Smooth muscle cell (in vitro differentiated cells): Measurements from ENCODE around the gene TRAF2. TPM values are rescaled to one million over a fixed set of nuclear protein-coding genes. Genes with fewer than 3 reads are reported as not detected.

Experiments used
- DNase-seq: peaks from one replicate; lab custom pipeline; 2025; ENCODE audit not compliant: unreplicated experiment; lab: John Stamatoyannopoulos, UW
- H2AFZ ChIP-seq: fragments of 200-600 bp; sonication (generic); 2 replicates; pipeline ENCODE4 v1.6.0; 2016; ENCODE audit warnings: antibody characterized with exemption, low read depth, mild to moderate bottlenecking
- H3F3A ChIP-seq: fragments of 200-600 bp; sonication (generic); 2 replicates; pipeline ENCODE4 v1.6.0; 2017; ENCODE audit warnings: antibody characterized with exemption, low read depth
- H3K27ac ChIP-seq: fragments of 200-600 bp; sonication (generic); 2 replicates; pipeline ENCODE4 v1.5.1; 2016; ENCODE audit warnings: low read depth, mild to moderate bottlenecking
- H3K27me3 ChIP-seq: fragments of 200-600 bp; sonication (generic); 2 replicates; pipeline ENCODE4 v1.6.1; 2016; ENCODE audit warnings: low read depth, mild to moderate bottlenecking
- H3K36me3 ChIP-seq: fragments of 200-600 bp; sonication (generic); 2 replicates; pipeline ENCODE4 v1.5.1; 2016; ENCODE audit warnings: low read depth
- H3K4me1 ChIP-seq: fragments of 200-600 bp; sonication (generic); 2 replicates; pipeline ENCODE4 v1.5.1; 2016; ENCODE audit warnings: low read depth
- H3K4me2 ChIP-seq: fragments of 200-600 bp; sonication (generic); 2 replicates; pipeline ENCODE4 v1.6.0; 2016; ENCODE audit warnings: mild to moderate bottlenecking
- H3K4me3 ChIP-seq: fragments of 200-600 bp; sonication (generic); 2 replicates; pipeline ENCODE4 v1.5.1; 2016; ENCODE audit warnings: mild to moderate bottlenecking
- H3K79me2 ChIP-seq: fragments of 200-600 bp; sonication (generic); 2 replicates; pipeline ENCODE4 v1.6.0; 2016; ENCODE audit warnings: low read depth, mild to moderate bottlenecking
- H3K9ac ChIP-seq: fragments of 200-600 bp; sonication (generic); 2 replicates; pipeline ENCODE4 v1.6.0; 2016; ENCODE audit warnings: low read depth
- H3K9me3 ChIP-seq: fragments of 200-600 bp; sonication (generic); replicated peaks from 2 replicates; pipeline ENCODE4 v1.5.1; 2016; ENCODE audit warnings: low read depth
- H4K20me1 ChIP-seq: fragments of 200-600 bp; sonication (generic); 2 replicates; pipeline ENCODE4 v1.6.0; 2016; ENCODE audit warnings: low read depth
- WGBS: methylation state at CpG from one replicate; pipeline ENCODE4 v1.1.7; 2016; ENCODE audit warnings: low lambda C conversion rate; 5-methylcytosine and 5-hydroxymethylcytosine counted together
- polyA plus RNA-seq: library from polyadenylated mRNA; unstranded; fragments of >200 nt; fragmentation: Nextera tagmentation; extraction: Ambion mirVana; gene quantifications from 2 replicates; pipeline ENCODE4 v1.2.1, GENCODE V29; 2016
- total RNA-seq: library from RNA; depleted of rRNA; stranded (reverse); fragments of >200 nt; gene quantifications from 2 replicates; pipeline ENCODE4 v1.2.3, GENCODE V29; 2014
- TF ChIP-seq, protein P1 (sequence below): fragments of 200-600 bp; sonication (generic); IDR thresholded peaks from 2 replicates; pipeline ENCODE4 v1.5.1; 2017; ENCODE audit warnings: borderline replicate concordance, mild to moderate bottlenecking, antibody characterized with exemption; ENCODE audit not compliant: insufficient read depth, poor library complexity, severe bottlenecking

The TRAF2 gene
- total and polyA plus RNA-seq, 2 experiments from 2014 or later = 7.0 to 15.9 TPM

DNA sequence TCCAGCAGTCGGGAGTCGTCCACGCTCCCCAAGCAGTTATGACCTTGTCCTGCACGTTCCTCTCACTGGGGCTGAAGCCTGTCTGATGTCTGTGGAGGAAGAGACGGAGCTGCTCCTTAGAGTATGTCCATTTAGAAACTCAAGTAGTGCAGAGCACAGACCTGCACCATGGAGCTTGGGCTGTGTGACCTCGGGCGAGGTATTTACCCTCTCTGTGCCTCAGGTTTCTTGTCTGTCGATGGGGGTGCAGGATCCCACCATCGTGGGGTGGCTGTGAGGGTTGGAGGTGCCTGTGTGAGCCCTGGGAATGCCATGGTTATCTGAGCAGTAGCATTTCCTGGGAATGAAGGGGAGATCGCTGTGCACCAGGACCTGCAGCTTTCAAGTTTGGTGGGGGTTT lies 14.2 kb downstream of the TRAF2 start:
- TF ChIP-seq, protein P1, sequence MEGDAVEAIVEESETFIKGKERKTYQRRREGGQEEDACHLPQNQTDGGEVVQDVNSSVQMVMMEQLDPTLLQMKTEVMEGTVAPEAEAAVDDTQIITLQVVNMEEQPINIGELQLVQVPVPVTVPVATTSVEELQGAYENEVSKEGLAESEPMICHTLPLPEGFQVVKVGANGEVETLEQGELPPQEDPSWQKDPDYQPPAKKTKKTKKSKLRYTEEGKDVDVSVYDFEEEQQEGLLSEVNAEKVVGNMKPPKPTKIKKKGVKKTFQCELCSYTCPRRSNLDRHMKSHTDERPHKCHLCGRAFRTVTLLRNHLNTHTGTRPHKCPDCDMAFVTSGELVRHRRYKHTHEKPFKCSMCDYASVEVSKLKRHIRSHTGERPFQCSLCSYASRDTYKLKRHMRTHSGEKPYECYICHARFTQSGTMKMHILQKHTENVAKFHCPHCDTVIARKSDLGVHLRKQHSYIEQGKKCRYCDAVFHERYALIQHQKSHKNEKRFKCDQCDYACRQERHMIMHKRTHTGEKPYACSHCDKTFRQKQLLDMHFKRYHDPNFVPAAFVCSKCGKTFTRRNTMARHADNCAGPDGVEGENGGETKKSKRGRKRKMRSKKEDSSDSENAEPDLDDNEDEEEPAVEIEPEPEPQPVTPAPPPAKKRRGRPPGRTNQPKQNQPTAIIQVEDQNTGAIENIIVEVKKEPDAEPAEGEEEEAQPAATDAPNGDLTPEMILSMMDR = no peak
- Histone ChIP-seq H3K27me3 (no peaks in the 10 kb centered on the region), H3K9me3 (no peaks in the 10 kb centered on the region), H3K4me3 (no peak overlapping the region), H4K20me1 (peaks cover 20% of the 10 kb centered on the region), H2AFZ (no peak overlapping the region), H3K4me2 (no peak overlapping the region), H3K9ac (no peak overlapping the region), H3K27ac (no peak overlapping the region), H3F3A (no peaks in the 10 kb centered on the region), H3K79me2 (peaks cover 9% of the 10 kb centered on the region), H3K4me1 (peaks cover 4% of the 10 kb centered on the region), H3K36me3 (no peaks in the 10 kb centered on the region)
- DNase-seq = no peak
- 96% methylated on average over 10 of the region's 10 CpGs for WGBS

DNA sequence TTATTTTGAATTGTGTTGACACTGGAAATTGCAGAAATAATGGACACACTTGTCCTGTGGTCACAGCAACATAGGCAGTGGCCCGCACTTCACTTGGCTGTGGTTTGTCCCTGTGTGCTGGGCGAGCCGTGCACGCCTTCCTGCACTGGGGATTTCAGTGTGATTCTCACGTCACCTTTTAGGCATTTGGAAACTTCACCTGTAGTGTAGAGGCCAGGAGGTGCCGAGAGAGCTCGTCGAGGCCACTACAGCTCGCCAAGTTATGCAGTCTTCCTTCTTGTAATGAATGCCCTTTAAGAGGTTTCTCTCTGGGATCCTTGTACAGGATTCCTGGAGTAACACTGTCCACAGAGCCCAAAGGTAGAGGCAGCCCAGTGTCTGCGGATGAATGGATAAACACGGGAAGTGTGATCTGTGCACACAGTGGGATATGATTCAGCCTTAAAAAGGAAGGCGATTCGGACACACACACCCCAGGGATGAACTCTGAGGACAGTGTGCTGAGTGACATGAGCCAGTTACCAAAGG lies 14.7 kb downstream of the TRAF2 start:
- Histone ChIP-seq H3K4me3 (no peak overlapping the region), H3K79me2 (peaks cover 4% of the 10 kb centered on the region), H4K20me1 (peaks cover 15% of the 10 kb centered on the region), H3F3A (no peaks in the 10 kb centered on the region), H3K9me3 (no peaks in the 10 kb centered on the region), H3K36me3 (no peaks in the 10 kb centered on the region), H3K4me1 (peaks cover 4% of the 10 kb centered on the region), H3K27ac (peak overlapping the region; percentile 88), H3K9ac (no peak overlapping the region), H2AFZ (no peak overlapping the region), H3K4me2 (no peak overlapping the region), H3K27me3 (no peaks in the 10 kb centered on the region)
- TF ChIP-seq, protein P1 = no peak
- 92% methylated on average over 13 of the region's 13 CpGs for WGBS
- DNase-seq = no peak

DNA sequence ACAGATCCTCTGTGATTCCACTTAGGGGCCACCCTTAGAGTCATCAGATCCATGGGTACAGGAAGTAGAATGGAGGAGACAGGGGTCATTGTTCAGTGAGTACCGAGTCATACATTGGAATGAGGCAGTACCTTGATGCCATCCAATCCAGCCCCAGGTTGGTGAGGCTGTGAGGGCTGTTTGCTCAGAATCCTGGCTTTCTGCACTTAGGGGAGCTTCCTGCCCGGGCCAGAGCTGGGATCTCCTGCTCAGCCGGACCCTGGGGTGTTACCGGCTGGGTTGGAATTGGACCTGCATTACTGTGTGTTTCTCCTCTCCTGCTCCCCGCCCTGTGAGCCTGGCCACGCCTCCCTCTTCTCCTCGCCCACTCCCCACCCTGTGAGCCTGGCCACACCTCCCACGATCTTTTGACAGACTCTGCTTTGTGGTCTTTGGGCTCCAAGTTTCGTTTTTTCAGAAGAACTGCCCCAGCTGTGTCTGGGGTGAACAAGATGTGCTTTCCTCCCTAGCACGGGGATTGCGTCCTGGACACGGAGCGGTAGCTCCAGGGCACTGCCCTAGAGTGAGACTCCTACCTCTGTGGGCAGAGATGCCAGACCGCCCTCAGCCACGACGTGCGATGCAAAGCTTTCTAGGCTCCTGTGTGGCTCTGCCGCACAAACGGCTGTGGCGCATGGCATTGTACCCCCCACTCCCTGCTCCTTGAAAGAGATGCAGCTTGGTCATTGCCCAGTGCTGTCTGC lies 15.4 kb downstream of the TRAF2 start:
- Histone ChIP-seq H4K20me1 (peaks cover 11% of the 10 kb centered on the region), H3K79me2 (no peaks in the 10 kb centered on the region), H3F3A (no peaks in the 10 kb centered on the region), H3K27me3 (no peaks in the 10 kb centered on the region), H3K36me3 (no peaks in the 10 kb centered on the region), H3K4me2 (peak overlapping the region; percentile 37), H3K4me1 (peaks cover 4% of the 10 kb centered on the region), H3K27ac (peak overlapping the region; percentile 88), H2AFZ (no peak overlapping the region), H3K9ac (peak overlapping the region; percentile 74), H3K9me3 (no peaks in the 10 kb centered on the region), H3K4me3 (no peak overlapping the region)
- no peak for DNase-seq
- TF ChIP-seq, protein P1 = no peak
- WGBS = 83% methylated on average over 20 of the region's 20 CpGs
